DMS79 (cell line): ENCODE results near the gene KREMEN2.
"Not testable (repeated sequence)": the region's sequence is repeated elsewhere in the genome, so short reads cannot be mapped to it uniquely, and the experiment has no call there.

ENCODE experiments used
- DNase-seq: peaks from one replicate; lab custom pipeline; 2025; lab: John Stamatoyannopoulos, UW

KREMEN2 gene

DNA sequence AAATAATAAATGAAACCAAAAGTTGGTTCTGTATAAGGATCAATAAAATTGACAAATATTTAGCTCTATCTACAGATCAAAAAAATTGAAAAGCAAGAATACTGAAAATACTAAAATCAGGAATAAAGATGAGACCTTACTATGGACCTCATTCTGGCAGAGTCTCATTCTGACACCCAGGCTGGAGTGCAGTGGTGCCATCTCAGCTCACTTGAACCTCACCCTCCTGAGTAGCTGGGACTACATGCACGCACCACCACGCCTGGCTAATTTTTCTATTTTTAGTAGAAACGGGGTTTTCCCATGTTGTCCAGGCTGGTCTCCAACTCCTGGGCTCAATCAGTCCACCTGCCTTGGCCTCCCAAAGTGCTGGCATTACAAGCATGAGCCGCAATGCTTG is 22.0 kb upstream of the KREMEN2 start:
- DNase-seq = no peak

DNA sequence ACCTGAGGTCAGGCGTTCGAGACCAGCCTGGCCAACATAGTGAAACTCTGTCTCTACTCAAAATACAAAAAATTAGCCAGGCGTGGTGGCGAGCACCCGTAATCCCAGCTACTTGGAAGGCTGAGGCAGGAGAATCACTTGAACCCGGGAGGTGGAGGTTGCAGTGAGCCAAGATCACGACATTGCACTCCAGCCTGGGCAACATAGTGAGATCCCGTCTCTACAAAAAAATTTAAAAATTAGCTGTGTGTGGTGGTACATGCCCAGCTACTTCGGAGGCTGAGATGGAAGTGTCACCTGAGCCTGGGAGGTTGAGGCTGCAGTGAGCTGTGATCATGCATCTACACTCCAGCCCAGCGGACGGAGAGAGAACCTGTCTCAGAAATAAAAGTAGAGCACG is 20.4 kb upstream of the KREMEN2 start:
- DNase-seq = not testable (repeated sequence)

DNA sequence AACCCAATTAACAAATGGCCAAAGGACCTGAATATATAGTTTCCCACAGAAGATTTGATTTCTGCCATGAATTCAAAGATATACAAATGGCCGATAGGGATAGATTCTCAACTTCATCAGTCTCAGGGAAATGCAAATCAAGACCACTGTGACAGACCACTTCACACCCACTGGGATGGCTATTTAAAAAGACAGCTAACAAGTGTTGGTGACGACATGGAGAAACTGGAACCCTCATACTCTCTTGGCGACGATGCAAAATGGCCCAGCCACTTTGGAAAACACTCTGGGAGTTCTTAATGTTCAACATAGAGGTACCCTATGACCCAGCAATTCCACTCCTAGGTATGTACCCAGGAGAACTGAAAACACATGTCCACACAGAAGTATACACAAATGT is 17.4 kb upstream of the KREMEN2 start:
- no peak for DNase-seq

DNA sequence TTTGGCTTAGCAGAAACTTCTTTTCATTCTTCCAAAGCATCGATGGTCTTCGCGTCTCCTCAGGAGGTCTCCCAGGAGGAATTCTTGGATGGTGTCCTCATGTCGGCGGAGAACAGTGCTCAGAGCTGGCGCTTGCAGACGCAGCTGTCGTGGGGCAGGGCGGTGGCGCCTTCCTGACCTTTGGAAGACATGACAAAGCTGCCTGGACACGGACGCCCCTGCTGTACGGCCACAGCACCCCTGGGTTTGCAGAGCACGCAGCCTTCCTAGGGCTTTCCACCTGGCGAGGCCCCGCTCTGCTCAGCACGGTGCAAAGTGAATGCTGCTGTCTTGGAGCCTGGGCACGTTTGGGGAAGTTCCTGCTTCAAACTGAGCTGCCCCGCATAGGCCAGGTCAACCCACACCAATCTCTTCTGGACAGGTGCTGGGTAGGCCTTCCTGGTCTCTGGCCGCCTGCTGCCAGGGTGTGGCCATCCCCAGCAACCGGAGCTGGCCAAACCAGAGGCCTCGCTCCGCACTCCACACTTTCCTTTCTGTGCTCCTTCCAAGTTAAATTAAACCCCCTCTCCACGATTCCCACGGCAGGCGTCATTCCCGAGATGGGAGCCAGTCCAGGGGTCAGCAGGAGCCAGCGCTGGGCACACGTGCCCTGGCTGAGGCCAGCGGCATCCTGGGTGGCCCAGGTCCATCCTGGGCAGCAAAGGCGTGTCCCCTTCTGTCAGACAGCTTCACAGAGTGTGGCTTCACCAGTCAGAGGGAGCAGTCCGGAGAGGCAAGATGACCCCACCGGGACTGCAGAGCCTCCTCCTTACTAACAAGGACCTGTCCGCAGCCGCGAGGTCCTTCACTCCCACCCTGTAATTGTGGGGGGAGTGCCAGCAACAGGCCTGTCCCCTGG is 15.0 kb upstream of the KREMEN2 start:
- no peak for DNase-seq

DNA sequence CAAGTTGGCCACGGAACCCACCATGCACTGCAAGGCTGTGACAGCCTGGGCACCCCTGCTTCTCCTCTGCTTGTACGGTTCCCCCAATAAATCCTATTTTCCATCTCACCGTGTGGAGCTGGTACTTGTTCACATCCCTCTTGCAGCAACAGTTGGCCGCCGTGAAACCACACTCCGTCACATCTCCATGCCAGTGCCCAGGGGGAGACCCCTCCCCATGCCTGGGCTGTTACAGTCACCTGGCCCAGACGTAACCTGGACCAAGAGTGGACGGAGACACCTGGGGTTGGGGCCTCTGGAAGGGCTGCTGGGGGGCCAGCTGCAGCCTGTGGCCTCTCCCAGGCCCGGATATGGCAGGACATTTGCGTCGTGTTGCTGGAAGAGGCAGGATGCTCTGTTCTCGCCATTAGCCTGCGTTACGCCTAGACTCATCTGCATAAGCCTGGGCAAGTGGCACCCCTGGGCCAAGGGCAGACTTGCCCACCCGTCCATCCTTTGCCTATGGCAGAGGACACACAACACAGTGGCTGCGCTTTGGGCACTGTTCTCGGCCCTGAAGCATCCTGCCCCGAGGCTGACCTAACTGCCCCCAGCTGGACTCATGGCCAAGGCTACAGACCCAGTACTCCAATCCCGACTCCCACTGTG is 14.2 kb upstream of the KREMEN2 start:
- DNase-seq = no peak

DNA sequence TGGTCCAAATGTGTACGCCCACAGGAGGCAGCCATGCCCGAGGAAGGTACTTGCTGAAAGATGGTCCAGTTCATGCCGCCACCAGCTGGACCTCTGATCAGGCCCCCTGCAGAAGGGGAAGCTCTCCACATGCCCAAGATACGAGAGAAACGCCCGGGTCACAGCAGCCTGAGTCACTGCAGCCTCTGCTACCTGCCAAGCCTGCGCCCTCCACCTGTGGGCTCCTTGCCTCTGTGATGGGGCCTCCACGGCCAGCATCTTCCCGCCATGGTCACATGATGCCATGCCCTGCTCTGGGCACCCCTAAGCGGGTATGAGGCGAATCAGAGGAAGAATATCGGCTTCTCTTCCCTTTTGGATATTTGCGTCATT is 13.7 kb upstream of the KREMEN2 start:
- no peak for DNase-seq

DNA sequence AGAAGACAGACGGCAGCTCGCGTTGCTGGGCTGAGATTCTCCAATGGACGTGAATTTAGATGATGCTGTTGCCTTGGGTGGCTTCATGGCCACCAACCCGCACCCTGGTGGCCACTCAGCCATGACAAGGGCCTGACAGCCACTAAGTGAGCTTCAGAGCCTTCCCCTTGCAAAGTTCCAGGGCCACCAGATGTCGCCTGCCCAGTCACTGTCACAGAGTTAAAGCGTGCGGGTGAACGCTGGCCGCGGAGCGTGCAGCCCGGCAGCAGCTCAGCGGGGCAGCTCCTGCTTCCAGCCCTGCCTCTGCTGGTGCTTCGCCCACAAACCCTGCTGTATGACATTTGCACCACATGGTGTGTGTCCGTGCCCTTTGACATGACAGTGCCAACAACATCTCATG is 13.3 kb upstream of the KREMEN2 start:
- DNase-seq = no peak

DNA sequence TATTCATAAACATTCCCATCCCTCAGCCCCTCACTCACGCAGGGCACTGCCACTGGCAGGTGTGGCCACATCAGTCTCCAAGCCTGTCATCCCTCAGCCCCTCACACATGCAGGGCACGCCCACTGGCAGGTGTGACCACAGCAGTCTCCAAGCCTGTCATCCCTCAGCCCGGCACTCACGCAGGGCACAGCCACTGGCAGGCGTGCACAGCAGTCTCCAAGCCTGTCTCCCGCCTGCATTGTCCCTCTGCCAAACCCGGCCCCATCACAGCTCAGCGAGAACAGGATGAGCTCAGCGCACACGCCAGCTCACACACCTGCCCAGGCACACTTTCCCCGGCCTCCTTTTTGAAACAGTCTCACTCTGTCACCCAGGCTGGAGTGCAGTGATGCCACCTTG is 11.4 kb upstream of the KREMEN2 start:
- DNase-seq = peak; percentile 53

DNA sequence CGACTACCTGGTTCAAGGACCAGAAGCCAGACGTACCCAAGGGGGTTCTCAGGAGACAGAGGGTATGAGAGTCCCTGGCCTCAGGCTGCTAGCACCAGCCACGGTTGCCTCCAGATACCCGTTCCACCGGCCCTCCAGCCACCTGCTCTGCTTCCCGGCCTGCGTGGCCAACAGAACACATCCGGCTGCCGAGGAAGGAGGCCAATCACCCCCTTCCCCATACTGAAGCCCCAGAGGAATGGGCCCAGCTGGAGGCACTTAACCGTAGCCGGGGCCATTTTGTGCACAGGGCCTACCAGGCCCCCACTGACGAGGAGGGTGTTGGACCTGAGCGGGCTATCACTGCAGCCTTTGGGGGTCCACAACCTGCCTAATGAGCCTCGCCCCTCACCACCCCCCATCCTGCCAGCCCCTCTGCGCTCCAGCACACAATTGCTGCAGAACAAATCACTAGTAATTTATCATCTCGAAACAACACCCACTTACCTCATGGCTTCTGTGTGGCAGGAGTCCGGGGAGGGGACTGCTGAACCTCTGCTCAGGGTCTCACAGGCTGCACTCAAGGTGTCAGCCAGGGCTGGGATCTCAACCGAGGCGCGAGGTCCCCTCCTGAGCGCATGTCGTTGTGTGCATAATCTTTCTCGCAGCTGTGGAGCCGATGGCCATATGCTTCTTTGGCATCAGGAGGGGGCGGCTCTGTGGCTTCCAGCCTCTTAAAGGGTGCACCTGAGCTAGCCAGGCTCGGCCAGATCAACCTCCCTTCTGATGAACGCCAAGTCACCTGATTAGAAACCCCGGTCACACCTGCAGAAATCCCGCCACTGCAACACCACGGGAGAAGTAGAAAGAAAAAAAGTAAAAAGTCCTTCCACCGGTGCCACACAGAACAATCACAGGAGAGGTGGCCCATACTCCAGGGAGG is 10.1 kb upstream of the KREMEN2 start:
- no peak for DNase-seq

DNA sequence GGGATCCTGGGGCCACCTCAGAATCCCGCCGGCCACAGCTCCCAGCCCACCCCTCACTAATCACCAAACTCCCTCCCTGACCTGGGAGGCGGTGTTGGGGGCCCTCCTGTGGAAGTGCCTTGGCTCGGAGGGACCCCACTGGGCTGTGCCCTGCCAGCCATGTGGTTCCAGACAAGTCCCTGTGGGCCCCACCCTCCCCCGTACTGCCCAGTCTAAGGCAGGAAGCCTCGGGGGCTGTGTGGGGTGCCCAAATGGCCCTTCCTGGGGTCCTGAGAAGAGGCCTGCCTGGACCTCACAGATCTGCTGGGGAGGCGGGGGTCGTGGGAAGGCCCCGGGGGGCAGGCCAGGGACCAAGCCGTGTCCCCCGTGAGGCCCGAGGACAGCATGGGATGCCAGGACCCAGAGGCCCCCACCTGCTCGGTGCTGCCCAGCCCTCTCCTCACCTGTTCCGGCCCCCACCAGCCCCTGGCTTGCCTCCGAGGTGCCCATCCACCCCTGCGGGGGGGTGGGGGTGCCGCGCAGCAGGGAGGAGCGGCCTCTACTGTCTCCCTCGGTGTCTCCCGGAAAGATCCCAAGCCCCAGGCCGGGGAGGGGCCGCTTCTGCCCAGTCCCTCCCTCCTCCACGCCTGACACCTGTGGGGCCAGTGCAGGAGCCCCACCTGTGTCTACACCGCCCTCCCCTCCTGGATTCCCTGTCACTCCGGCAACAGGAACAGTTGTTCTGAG is 9.3 kb upstream of the KREMEN2 start:
- DNase-seq = no peak

DNA sequence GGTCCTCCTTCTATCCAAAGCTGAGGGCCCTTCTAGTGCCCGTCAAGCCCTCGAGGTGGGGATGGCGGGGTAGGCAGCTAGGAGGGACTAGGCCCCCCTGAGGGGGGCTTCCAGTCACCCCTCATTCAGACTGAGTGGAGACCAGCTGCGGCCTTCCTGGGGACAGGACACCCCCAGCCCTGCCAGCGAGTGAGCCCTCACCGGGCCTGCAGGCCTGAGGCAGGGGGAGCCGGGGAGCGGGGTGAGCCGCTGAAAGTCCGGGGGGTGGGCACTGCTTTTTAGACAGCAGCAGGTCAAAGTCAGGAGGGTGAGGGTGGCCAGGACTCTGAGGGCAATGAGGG is 8.7 kb upstream of the KREMEN2 start:
- DNase-seq = no peak

DNA sequence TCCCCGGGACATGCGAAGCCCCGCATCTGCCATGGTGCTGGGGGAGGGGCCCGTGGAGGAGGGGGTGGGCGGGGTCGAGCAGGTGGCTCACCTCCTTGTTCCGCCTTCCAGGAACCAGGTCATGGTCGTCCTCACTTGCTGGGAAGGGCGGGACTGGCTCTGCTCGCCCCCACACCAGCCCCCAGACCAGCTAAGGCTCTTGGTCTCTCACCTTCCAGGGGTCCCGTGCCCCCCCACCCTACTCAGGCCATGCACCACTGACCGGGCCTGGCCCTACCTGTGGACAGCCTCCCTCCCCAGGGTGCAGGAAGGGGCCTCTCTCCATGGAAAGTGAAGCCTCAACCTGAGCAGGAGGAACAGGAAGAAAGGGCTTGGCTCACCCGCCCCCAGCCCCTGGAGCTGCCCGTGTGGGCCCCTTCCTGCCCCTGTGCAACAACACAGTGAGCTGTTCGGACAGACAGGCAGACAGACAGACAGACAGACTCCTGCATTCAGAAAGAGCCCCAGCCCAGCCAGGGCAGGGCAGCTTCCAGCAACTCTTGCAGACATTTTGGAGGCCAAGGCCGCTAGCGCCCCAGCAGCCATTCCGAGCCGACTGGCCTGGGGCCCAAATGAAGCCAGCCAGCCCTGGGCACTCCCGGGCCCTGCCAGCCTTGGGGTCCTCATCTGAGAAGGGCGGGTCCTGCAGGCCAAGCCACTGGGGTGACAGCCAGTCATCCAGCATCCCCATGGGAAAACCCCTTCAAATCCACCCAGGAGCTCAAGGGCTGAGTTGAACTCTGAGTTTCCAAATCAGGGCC is 8.1 kb upstream of the KREMEN2 start:
- DNase-seq = no peak

DNA sequence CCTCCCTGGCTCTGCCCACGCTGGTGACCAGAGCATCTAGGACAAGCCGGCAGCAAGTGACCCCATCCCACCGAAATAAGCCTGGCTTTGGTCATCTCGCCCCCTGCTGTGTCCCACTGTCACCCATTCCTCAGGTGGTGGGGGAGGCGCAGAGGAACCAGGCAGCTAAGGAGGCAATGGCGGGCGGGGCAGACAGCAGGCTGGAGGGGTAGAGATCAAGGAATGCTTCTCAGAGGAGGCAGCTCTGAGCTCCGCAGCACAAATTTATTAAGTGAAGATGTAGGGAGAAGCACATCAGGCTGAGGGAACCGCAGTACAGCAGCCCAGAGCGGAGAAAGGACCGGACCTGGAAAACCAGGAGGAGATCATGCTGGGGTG is 7.5 kb upstream of the KREMEN2 start:
- DNase-seq = no peak

DNA sequence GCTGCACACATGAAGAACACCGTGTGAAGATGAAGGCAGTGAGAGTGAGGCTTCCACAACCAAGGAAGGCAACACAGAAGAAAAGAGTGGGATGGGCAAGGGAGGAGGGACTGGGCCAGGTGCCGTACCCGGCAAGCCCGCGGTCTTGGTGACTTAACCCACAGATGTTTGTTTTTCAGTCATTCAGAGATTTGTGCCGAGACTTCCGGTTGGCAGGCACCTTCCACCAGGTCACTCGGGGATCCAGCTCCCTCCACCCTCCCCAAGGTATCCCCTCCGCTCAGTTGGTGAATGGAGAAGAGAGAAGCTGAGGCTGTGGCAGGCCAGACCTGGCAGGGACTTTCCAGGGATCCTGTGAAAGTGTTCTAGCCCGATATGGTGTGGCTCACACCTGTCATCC is 4.9 kb upstream of the KREMEN2 start:
- no peak for DNase-seq

DNA sequence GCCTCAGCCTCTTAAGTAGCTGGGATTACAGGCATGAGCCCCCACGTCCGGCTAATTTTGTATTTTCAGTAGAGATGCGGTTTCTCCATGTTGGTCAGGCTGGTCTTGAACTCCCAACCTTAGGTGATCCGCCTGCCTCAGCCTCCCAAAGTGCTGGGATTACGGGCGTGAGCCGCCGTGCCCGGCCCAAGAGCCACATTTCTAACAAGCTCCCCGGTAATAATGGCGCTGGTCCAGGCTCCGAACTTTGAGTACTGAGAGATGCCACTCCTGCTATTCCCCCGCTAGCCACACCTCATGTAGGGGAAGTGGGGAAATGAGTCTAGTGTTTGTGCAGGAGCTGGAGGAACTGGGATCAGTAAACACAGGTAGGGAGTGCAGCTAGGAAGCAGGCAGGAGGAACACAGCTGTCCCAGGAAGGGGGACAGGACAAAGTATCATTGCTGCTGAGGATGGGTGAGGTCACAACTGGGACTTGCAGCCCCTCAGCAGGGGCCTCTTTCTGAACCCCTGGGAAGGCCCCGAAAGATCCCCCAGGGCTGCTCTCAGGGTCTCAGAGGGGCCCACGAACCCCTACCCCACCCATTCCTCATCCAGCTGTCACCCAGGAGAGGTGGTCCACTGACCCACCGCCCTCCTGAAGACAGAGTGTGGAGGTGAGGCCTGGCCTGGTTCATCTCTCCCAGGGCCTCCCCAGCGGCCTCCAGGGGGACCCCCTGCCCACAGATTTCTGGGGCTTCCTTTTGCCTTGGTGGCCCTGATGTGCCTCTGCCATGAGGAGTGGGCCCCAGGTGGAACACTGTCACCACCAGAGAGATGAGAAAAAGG is 3.7 kb upstream of the KREMEN2 start:
- DNase-seq = no peak

DNA sequence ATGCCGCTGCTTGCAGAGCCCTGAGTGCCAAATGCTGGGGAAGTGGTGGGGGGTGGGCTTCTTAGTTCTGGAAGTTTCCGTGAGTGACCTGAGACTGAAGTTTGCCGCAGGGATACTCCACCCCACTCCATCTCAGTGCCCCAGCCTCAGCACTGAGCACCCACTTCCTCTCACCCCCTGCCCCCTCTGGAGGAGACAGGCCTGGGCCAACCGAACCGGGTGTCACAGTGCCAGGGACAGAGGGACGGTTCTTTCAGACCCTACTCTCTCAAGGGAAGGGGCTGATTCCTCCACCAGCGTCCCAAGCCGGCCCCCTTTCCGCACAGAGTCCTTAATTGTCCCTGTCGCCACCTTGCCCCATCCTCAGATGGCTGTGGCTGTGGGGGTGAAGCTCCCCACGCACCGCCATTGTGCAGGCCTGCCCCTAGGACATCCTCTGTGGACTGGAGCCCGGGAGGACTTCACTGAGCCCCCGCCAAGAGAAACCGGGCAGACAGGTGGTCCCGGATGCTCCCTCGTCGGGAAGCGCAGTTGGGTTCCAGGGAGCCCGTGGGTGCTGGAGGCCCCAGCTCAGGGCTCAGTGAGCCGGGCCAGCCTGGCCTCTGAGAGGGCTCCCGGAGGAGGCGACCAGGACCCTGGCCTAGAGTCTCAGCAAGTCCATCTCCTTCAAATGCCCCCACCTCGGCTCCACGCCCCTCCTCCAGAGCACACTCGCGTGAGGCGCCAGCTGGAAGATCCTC is 1.6 kb upstream of the KREMEN2 start:
- no peak for DNase-seq

DNA sequence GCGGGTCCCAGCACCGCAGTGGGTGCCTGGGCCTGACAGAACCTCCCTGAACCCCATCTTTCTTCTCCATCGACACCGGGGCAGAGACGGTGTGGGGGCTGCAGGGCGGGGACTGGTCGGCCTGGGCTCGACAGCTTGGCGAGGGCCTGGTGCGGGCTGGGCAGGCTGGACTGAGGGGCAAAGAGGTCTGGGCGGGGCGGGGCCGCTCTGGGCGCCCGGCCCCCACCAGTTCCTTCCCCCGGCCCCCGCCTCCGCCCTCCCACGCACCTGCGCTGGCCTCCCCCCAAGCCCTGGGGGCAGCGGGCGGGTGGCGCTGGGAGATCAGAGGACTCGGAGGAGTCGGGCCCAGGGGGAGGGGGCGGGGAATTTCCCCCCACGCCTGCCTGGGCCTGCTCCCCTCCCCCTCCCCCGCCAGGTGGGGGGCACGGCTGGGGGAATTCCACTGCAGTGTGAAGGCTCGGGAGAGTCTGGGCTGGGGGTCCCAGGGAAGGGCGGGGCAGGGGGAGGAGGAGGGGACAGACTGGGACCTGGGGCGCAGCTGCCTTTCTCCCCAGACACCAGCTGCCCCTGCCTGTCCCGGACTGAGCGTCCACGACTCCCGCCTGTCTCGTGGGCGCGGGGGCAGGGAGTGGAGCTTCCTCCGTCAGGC is 877 bp upstream of the KREMEN2 start:
- DNase-seq = no peak

DNA sequence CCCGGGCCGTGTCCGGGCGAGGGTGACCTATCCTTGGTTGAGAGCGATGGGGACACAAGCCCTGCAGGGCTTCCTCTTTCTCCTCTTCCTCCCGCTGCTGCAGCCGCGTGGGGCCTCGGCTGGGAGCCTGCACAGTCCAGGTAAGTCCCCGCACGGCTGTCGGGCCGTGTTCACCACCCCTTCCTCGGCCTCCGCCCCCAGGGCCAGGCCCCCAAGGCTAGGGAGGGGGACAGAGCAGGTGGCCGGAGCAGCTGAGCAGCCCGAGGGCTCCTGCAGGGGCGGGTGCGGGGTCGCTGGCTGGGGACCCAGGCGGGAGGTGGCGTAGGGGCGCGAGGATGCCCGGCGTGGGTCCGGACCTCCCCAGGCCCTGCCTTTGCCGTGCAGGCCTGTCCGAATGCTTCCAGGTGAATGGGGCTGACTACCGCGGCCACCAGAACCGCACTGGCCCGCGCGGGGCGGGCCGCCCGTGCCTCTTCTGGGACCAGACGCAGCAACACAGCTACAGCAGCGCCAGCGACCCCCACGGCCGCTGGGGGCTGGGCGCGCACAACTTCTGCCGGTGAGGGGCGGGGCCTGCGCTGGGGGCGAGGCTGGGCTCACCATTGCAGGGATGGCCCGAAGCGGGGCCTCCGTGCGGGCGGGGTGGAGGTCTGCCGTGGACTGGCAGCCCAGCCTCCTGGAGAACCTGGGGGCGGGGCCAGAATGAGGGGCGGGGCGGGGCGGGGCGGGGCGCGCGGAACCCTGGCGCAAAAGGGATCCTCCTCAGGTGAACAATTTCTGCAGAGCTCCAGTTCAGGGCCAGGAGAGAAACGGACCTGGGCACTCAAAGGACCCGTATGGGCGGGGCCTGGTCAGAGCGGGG is 631 bp downstream of the KREMEN2 start:
- peak; percentile 35 for DNase-seq
